GM13976 (cell line): ENCODE measurements around the gene PACRG.

Experiments used
- DNase-seq: peaks from one replicate; pipeline ENCODE4 v3.0.0; 2012; ENCODE audit warnings: low spot score
- in situ Hi-C: fragments of 300-500 bp; cut with MboI; formaldehyde crosslinking; loops from one replicate; pipeline ENCODE4 v1.12.0; 2022; ENCODE audit warnings: low sequenced_read_pairs, mixed read lengths, inconsistent platforms; ENCODE audit not compliant: unreplicated experiment
- TF ChIP-seq, protein P1 (sequence below): IDR thresholded peaks from 2 replicates; pipeline ENCODE4 v1.5.1; 2012; ENCODE audit warnings: borderline replicate concordance, mild to moderate bottlenecking; ENCODE audit not compliant: insufficient read depth; ENCODE audit errors: extremely low read depth, missing control alignments, control extremely low read depth

PACRG gene

DNA sequence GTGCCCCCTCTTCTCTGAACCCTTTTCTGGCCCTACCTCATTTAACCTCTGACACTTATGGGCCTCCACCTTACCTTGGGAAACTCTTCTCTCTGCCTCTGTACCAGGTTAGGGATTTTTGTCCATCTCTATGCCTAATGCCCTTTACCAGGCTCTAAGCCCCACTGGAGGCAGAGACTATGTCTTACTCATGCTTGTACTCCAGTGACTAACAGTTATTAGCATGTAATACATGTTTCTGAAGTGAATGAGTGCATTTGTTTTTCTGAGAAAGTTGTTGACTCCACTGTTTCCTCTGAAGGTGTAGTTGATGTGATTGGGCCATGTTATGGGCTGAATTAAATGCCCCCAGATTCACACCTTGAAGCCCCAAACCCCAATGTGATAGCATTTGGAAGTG, 234.3 kb downstream of the PACRG start:
- DNase-seq: no peak
- in situ Hi-C loops: no loop called here
- TF ChIP-seq, protein P1, sequence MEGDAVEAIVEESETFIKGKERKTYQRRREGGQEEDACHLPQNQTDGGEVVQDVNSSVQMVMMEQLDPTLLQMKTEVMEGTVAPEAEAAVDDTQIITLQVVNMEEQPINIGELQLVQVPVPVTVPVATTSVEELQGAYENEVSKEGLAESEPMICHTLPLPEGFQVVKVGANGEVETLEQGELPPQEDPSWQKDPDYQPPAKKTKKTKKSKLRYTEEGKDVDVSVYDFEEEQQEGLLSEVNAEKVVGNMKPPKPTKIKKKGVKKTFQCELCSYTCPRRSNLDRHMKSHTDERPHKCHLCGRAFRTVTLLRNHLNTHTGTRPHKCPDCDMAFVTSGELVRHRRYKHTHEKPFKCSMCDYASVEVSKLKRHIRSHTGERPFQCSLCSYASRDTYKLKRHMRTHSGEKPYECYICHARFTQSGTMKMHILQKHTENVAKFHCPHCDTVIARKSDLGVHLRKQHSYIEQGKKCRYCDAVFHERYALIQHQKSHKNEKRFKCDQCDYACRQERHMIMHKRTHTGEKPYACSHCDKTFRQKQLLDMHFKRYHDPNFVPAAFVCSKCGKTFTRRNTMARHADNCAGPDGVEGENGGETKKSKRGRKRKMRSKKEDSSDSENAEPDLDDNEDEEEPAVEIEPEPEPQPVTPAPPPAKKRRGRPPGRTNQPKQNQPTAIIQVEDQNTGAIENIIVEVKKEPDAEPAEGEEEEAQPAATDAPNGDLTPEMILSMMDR: no peak

DNA sequence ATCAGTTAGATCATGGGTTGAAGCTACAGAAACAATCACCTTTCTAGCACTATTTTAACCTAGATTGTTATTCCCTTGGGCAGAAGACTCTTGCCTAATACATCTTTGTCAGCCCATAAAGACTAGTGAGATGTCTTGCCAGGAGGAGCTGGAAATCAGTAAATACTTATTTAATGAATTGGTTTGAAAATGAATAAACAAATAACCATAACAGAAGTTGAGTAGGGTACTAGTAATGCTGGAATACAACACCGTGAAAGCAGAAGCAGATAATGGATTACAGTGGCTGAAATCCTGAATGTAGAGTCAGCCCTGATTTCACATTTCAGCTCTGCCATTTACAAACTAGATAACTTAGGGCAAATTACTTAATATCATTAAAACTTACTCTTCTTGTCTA, 236.1 kb downstream of the PACRG start:
- in situ Hi-C loops: no loop called here
- DNase-seq: no peak

DNA sequence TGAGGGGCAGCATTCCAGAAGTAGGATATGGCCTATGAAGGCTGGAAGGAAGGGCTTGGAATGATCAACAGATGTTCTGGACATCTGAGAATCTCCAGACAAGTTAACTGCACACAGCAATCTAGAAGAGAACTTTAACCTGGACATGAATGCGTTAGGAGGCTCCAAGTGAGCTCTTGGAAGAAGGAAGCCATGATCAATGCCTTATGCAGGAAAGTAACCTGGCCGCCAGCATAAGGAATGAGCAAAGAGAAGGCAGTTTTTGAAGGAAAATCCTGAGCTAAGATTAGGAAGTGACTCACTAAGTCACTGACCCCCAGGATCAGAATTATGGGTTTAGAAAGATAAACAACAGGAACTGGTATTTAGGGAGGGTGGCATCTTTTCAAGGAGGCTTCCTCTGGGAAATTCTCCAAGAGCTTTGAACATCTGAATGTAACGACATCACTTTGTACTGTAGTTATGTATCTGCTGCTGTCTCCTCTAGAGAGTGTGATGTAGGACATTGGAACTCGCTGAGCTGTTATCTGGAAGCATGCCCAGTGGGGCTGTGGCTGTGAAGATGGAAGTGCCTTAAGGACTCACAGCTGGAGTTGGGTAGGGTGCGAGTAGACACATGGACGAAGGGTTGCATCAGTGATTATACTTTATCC, 236.8 kb downstream of the PACRG start:
- no peak for DNase-seq
- TF ChIP-seq, protein P1: no peak
- in situ Hi-C loops: no loop called here

More for the DNA sequence above, 236.1 kb downstream of the PACRG start:
- TF ChIP-seq, protein P1: no peak

DNA sequence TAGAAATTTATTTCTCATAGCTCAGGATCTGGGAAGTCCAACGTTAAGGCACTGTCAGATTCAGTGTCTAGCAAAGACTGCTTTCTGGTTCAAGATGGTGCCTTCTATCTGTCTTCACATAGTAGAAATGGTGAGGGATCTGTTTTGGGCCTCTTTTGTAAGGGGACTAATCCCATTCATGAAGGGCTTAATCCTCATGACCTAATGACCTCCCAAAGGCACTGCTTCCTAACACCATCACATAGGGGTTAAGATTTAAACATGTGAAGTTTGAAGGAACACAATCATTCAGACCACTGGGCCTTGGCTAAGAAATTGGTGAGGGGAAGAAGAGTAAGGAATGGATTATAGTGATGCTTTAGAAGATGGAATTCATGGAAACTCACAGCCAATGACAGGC, 237.6 kb downstream of the PACRG start:
- in situ Hi-C loops: no loop called here
- TF ChIP-seq, protein P1: no peak
- DNase-seq: no peak

DNA sequence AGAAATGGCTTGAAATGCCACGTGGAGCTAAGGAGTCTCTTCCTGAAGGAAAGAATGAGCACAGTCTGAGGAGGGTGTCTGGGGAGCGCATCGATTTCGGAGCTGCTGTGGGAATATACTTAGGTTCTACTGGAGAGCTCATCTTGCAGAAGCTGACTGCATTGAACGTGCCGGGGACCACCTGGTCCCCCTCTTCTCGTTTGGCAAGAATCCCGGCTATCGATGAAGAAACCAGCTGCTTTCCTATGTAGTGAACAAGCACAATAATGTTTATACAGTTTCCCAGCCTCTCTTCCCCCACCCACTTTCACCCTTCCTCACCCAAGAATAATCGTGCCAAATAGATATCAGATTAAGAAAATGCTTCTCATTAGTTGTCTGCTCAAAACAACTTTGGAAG, 242.5 kb downstream of the PACRG start:
- TF ChIP-seq, protein P1: no peak
- DNase-seq: no peak
- in situ Hi-C loops: no loop called here

DNA sequence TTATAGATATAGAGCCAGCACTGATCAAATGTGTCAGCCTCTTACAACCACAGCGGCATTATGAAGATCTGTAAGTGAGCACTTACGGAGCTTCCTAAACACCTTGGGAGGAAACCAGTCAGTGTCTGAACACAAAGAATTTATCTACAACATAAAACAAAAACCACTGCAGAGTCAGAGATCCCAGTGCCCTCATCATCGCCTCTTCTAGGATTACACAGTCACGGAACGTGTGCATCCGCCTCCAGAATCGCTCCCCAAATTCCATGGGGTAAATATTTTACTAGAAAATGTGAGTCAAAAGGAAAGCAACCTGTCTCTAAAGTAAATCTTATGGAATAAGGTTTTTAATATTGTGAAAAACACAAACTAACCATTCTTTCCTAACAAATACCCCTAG, 243.6 kb downstream of the PACRG start:
- in situ Hi-C loops: no loop called here
- no peak for DNase-seq
- TF ChIP-seq, protein P1: no peak

DNA sequence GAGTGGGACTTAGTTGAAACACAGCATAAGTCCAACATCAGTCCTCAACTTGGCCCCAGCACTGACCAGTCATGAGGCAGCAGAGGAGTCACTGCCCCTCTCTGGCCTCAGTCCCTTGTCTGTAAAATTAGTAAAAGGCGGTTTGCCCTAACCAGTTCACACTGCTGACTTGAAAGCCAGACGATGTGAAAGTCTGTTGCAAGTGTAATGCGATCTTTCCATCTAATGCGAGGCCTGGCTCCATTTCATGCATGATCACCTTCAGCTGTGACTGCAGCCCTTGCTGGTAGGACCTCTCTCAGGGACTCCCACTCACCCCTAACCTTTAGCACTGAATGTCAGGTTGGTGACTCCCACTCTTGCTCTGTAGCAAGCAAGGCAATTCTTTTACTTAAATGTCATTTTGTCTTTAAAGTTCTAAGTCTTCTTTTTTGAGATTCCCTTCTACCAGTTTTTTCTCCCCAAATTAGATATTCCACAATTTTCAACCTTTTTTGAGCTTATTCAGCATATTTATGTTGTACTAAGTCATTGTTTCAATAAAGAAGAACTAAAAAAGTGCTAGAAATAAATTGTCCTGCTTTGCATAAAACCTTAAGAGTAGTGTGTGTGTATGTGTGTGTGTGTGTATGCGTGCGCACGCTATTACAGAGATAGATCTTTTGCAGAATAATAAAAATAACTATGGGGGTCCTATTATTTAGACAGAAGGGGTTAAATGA, 245.5 kb downstream of the PACRG start:
- in situ Hi-C loops: no loop called here
- TF ChIP-seq, protein P1: no peak
- no peak for DNase-seq
